ENCODE results near the gene SEPTIN8. TPM values are rescaled to one million over a fixed set of nuclear protein-coding genes. Genes with fewer than 3 reads are reported as not detected.

The SEPTIN8 gene
- total RNA-seq, 2 donors from 2014 or later, result 27.5 to 27.7 TPM

GRCh38 chr5:132718544-132719312 lies 58.3 kb downstream of the SEPTIN8 start:
- 90 to 95% methylated on average over 5 of the region's 5 CpGs for WGBS, 2 donors
- H3K4me1 ChIP-seq, result no peaks in the 10 kb centered on the region
- no peak for DNase-seq
- intact Hi-C loops (cut with DNase I), result no loop called here
- TF ChIP-seq POLR2A (IDR thresholded peaks at IDR 0.05) (no peak), CTCF (IDR thresholded peaks at IDR 0.05) (no peak)
- no peak overlapping the region for H3K4me3 ChIP-seq
- no peaks in the 10 kb centered on the region for H3K9me3 ChIP-seq
- no peak overlapping the region for H3K27ac ChIP-seq
- no peaks in the 10 kb centered on the region for H3K36me3 ChIP-seq (replicated peaks in 1 of 2; ENCODE audit: insufficient read depth in 1 of 2, low read depth in 2 of 2)
- H3K27me3 ChIP-seq, result no peaks in the 10 kb centered on the region
- ATAC-seq, result no peak

GRCh38 chr5:132714456-132715307 lies 62.4 kb downstream of the SEPTIN8 start:
- Histone ChIP-seq H3K36me3 (replicated peaks in 1 of 2; ENCODE audit: insufficient read depth in 1 of 2, low read depth in 2 of 2) (no peaks in the 10 kb centered on the region), H3K4me3 (no peak overlapping the region), H3K4me1 (no peaks in the 10 kb centered on the region), H3K9me3 (no peaks in the 10 kb centered on the region), H3K27me3 (no peaks in the 10 kb centered on the region), H3K27ac (no peak overlapping the region)
- DNase-seq, result no peak
- TF ChIP-seq POLR2A (IDR thresholded peaks at IDR 0.05) (no peak), CTCF (IDR thresholded peaks at IDR 0.05) (peak; percentile 18 to 48 (median 41))
- ATAC-seq, result no peak
- intact Hi-C loops (cut with DNase I), result no loop called here
- WGBS, 2 donors, result 56 to 58% methylated on average over 11 of the region's 11 CpGs

GRCh38 chr5:132708645-132709044 lies 68.4 kb downstream of the SEPTIN8 start:
- Histone ChIP-seq H3K27ac (no peak overlapping the region), H3K4me1 (no peaks in the 10 kb centered on the region), H3K27me3 (no peaks in the 10 kb centered on the region), H3K9me3 (no peaks in the 10 kb centered on the region), H3K4me3 (no peak overlapping the region), H3K36me3 (replicated peaks in 1 of 2; ENCODE audit: insufficient read depth in 1 of 2, low read depth in 2 of 2) (peaks cover 0 to 2% of the 10 kb centered on the region in 2 donors)
- TF ChIP-seq CTCF (IDR thresholded peaks at IDR 0.05), result no peak
- TF ChIP-seq POLR2A (IDR thresholded peaks at IDR 0.05), result no peak
- ATAC-seq (no peak), DNase-seq (no peak)
- intact Hi-C loops (cut with DNase I), result no loop called here

- WGBS, 2 donors, result 77 to 87% methylated on average over 1 of the region's 1 CpG
- H3K27me3 ChIP-seq, result no peaks in the 10 kb centered on the region
- ATAC-seq (no peak), DNase-seq (no peak)
- no peaks in the 10 kb centered on the region for H3K9me3 ChIP-seq
- no peak overlapping the region for H3K27ac ChIP-seq
- H3K4me1 ChIP-seq, result no peaks in the 10 kb centered on the region
- H3K36me3 ChIP-seq (replicated peaks in 1 of 2; ENCODE audit: insufficient read depth in 1 of 2, low read depth in 2 of 2), result peaks cover 0 to 9% of the 10 kb centered on the region in 2 donors
- no peak for TF ChIP-seq POLR2A (IDR thresholded peaks at IDR 0.05)
- TF ChIP-seq CTCF (IDR thresholded peaks at IDR 0.05), result no peak
- H3K4me3 ChIP-seq, result no peak overlapping the region
- intact Hi-C loops (cut with DNase I), result no loop called here
Observed at GRCh38 chr5:132704875-132705274, 72.2 kb downstream of the SEPTIN8 start.

Other genes with a start within 250 kb of the SEPTIN8 start
- not detected for gene IL5, start 233.7 kb downstream of the SEPTIN8 start, total RNA-seq
- gene RAD50, start 220.3 kb downstream of the SEPTIN8 start, total RNA-seq, result 10 to 100 TPM; 18.7 to 42.5 TPM
- not detected for gene IL13, start 119.1 kb downstream of the SEPTIN8 start, total RNA-seq
- gene IL4, start 103.2 kb downstream of the SEPTIN8 start, total RNA-seq, result not detected
- gene KIF3A, start 39.7 kb downstream of the SEPTIN8 start, total RNA-seq, result 1 to 10 TPM; 5.9 to 8.8 TPM
- 1 to 10 TPM in 1 of 2 donors, under 1 TPM in 1; 0.99 to 1.6 TPM for gene CCNI2, start 29.8 kb downstream of the SEPTIN8 start, total RNA-seq
- 1 to 10 TPM; 7.3 to 9.6 TPM for gene SOWAHA, start 36.1 kb upstream of the SEPTIN8 start, total RNA-seq
- 10 to 100 TPM; 19.5 to 27.4 TPM for gene SHROOM1, start 53.4 kb upstream of the SEPTIN8 start, total RNA-seq
- under 1 TPM; 0.26 to 0.33 TPM for gene GDF9, start 89.2 kb upstream of the SEPTIN8 start, total RNA-seq
- gene UQCRQ, start 89.4 kb upstream of the SEPTIN8 start, total RNA-seq, result 10 to 100 TPM; 55.3 to 84.4 TPM
- 1 to 10 TPM; 3.4 to 9.6 TPM for gene LEAP2, start 96.4 kb upstream of the SEPTIN8 start, total RNA-seq
- 10 to 100 TPM; 31.4 to 32.3 TPM for gene AFF4, start 186.4 kb upstream of the SEPTIN8 start, total RNA-seq
- gene ZCCHC10, start 249.3 kb upstream of the SEPTIN8 start, total RNA-seq, result 10 to 100 TPM in 1 of 2 donors, 1 to 10 TPM in 1; 4.9 to 21.4 TPM